Colonic mucosa (tissue), 4 donors: Measurements from ENCODE around the gene CSTF1. TPM values are rescaled to one million over a fixed set of nuclear protein-coding genes. Genes with fewer than 3 reads are reported as not detected.
"Not testable (repeated sequence)": the region's sequence is repeated elsewhere in the genome, so short reads cannot be mapped to it uniquely, and the experiment has no call there.

Source experiments
- DNase-seq: peaks from one replicate; pipeline ENCODE4 v3.0.0-alpha.2; 2020
- H3K27ac ChIP-seq: fragments of 200-600 bp; one replicate; pipeline ENCODE4 v1.8.0; 2021
- H3K27me3 ChIP-seq: fragments of 200-600 bp; one replicate; pipeline ENCODE4 v1.8.0; 2021
- H3K36me3 ChIP-seq: fragments of 200-600 bp; one replicate; pipeline ENCODE4 v1.8.0; 2021
- H3K4me1 ChIP-seq: fragments of 200-600 bp; one replicate; pipeline ENCODE4 v1.8.0; 2021; ENCODE audit warnings: mild to moderate bottlenecking
- H3K4me3 ChIP-seq: fragments of 200-600 bp; one replicate; pipeline ENCODE4 v1.8.0; 2021
- H3K9ac ChIP-seq, 2 donors: one replicate each; pipeline ENCODE4 v1.7.0; 2013; ENCODE audit warnings: control low read depth in 2 of 2, low read depth in 2 of 2, low read length in 2 of 2
- H3K9me3 ChIP-seq: fragments of 200-600 bp; one replicate; pipeline ENCODE4 v1.8.0; 2021
- intact Hi-C: fragments of 100-400 bp; cut with DNase I; formaldehyde crosslinking; loops from one replicate; pipeline ENCODE4 v1.14.1; 2022
- total RNA-seq, 2 donors: library from RNA; stranded (reverse); fragmentation: NEBNext Ultra II Directional in 1 of 2; extraction: Animal tissue kit (Norgen Biotek cat#: 25700) in 1 of 2; gene quantifications; one replicate each; pipeline ENCODE4 v1.2.1, GENCODE V29; 2021
- TF ChIP-seq, protein P1 (sequence below): fragments of 200-600 bp; IDR thresholded peaks from one replicate; pipeline ENCODE4 v1.8.0; 2022; ENCODE audit warnings: antibody characterized with exemption, mild to moderate bottlenecking
- donor health status: healthy.
- donor health status: DM: no; HTN: no; CAD: no.
- donor health status: DM: no; HTN: no; CAD: no.

Gene CSTF1
- total RNA-seq, 2 donors from 2014 or later: 24.2 to 32.0 TPM

DNA sequence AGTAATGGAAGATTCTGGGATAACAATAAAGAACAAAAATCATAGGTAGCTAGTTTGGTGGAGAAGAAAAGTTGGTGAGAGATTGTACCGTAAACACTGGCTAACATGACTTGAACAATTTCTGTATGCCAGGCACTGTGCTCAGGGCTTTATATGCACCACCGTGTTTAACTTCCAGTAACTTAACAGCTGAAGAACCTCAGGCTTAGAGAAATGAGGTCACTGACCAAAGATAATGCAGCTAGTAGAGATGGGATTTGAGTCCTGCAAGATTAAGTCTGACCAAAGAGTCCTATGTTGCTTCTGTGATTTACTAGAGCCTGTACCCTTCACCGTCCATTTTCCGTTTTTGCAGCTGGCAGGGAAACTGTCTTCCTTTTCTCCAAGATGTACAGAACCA, 2.7 kb downstream of the CSTF1 start:
- no peak overlapping the region for H3K9ac ChIP-seq
- H3K36me3 ChIP-seq: peaks cover 19% of the 10 kb centered on the region
- H3K4me3 ChIP-seq: no peak overlapping the region
- intact Hi-C loops: loop anchor here (5.0 kb wide), 1 partner anchor 72 kb away; the partner anchor contains the start of gene RTF2
- no peak for DNase-seq
- no peaks in the 10 kb centered on the region for H3K9me3 ChIP-seq
- H3K27me3 ChIP-seq: no peaks in the 10 kb centered on the region
- H3K4me1 ChIP-seq: peaks cover 6% of the 10 kb centered on the region
- TF ChIP-seq, protein P1, sequence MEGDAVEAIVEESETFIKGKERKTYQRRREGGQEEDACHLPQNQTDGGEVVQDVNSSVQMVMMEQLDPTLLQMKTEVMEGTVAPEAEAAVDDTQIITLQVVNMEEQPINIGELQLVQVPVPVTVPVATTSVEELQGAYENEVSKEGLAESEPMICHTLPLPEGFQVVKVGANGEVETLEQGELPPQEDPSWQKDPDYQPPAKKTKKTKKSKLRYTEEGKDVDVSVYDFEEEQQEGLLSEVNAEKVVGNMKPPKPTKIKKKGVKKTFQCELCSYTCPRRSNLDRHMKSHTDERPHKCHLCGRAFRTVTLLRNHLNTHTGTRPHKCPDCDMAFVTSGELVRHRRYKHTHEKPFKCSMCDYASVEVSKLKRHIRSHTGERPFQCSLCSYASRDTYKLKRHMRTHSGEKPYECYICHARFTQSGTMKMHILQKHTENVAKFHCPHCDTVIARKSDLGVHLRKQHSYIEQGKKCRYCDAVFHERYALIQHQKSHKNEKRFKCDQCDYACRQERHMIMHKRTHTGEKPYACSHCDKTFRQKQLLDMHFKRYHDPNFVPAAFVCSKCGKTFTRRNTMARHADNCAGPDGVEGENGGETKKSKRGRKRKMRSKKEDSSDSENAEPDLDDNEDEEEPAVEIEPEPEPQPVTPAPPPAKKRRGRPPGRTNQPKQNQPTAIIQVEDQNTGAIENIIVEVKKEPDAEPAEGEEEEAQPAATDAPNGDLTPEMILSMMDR: no peak
- H3K27ac ChIP-seq: no peak overlapping the region

DNA sequence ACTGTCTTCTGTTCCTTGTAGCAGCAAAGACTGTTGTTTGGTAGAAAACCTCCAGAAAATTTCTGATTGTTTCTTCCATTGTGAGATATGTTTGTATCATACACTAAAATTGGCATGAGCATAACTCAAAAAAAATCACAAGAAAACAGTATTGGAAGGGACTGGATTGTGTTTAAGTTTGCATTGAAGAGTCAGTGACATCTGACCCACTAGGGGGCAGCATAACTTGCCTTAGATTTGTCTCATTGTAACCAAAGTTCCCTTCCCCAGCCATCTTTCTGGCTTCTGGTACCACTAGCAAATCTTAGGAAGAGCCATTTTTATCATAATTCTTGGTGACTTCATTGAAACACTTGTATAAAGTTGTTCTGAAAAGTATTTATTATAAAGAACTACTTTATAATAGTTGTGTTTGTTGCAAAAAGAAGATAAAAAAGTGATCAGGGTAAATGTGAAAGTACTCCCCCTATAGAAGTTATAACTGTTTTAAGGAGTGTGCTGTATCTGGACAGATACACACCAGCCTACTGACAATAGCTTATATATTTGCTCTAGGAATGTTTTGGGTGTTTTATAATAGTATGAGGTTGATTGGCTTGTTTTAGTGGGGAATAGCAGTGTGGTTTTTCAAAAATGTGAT, 7.7 kb downstream of the CSTF1 start:
- Histone ChIP-seq H3K4me1 (no peaks in the 10 kb centered on the region), H3K9me3 (no peaks in the 10 kb centered on the region), H3K9ac (no peak overlapping the region), H3K27me3 (no peaks in the 10 kb centered on the region), H3K36me3 (peaks cover 24% of the 10 kb centered on the region), H3K27ac (no peak overlapping the region), H3K4me3 (no peak overlapping the region)
- TF ChIP-seq, protein P1: peak; percentile 84
- peak; percentile 62 for DNase-seq
- intact Hi-C loops: no loop called here

DNA sequence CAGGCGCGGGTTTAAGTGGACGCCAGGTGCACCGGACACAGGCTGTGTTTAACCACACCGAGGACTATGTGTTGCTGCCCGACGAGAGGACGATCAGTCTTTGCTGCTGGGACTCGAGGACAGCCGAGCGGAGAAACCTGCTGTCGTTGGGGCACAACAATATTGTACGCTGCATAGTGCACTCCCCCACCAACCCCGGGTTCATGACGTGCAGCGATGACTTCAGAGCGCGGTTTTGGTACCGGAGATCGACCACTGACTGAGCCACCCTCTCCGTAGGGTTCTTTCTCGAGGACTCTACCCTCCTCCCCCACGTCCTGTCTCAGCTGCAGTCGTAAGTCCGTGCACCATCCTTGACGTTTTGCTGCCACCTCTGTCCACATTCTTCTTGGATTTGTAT, 11.0 kb downstream of the CSTF1 start:
- H3K9ac ChIP-seq: no peak overlapping the region
- no peak for DNase-seq
- intact Hi-C loops: no loop called here
- no peak overlapping the region for H3K27ac ChIP-seq
- H3K36me3 ChIP-seq: peaks cover 5% of the 10 kb centered on the region
- H3K4me3 ChIP-seq: no peak overlapping the region
- no peaks in the 10 kb centered on the region for H3K9me3 ChIP-seq
- H3K4me1 ChIP-seq: no peaks in the 10 kb centered on the region
- TF ChIP-seq, protein P1: no peak
- H3K27me3 ChIP-seq: no peaks in the 10 kb centered on the region

DNA sequence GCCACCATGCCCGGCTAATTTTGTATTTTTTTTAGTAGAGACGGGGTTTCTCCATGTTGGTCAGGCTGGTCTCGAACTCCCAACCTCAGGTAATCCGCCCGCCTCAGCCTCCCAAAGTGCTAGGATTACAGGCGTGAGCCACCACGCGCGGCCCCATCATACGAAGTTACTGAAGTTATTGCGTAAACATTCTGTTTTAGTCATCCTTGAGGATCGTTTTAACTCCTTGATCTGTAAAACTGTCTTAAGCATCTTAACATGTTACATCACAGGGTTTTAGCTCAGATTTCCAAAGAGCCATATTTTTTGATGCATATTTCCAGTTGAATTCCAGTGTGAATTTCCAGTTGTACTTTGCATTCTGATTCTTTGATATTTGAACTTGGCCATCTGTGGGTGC, 12.9 kb downstream of the CSTF1 start:
- DNase-seq, H3K9ac ChIP-seq, H3K4me1 ChIP-seq, H3K27ac ChIP-seq, intact Hi-C loops, H3K4me3 ChIP-seq, H3K27me3 ChIP-seq, H3K9me3 ChIP-seq, H3K36me3 ChIP-seq: not testable (repeated sequence)

DNA sequence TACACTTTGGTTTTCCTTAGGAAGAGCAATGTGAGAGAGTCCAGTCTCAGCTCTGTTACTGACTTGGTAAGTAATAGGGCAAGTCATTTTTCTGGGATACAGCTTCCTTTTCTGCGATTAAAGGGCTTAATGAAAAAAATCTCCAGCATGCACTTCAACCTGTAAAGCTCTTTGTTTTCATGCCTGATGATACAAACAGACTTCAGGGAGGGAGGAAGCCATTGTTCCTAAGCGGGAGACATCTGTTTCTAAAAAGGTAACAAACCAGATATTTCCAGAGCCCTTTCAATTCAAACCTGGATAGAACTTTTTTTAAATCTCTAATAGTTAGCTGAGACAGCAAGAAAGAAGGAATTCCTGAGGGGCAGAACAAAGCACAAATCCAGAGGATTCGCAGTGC, 14.5 kb downstream of the CSTF1 start:
- TF ChIP-seq, protein P1: no peak
- Histone ChIP-seq H3K36me3 (peaks cover 5% of the 10 kb centered on the region), H3K27ac (no peak overlapping the region), H3K9me3 (no peaks in the 10 kb centered on the region), H3K4me3 (no peak overlapping the region), H3K9ac (no peak overlapping the region), H3K27me3 (no peaks in the 10 kb centered on the region), H3K4me1 (no peaks in the 10 kb centered on the region)
- intact Hi-C loops: no loop called here
- DNase-seq: no peak

DNA sequence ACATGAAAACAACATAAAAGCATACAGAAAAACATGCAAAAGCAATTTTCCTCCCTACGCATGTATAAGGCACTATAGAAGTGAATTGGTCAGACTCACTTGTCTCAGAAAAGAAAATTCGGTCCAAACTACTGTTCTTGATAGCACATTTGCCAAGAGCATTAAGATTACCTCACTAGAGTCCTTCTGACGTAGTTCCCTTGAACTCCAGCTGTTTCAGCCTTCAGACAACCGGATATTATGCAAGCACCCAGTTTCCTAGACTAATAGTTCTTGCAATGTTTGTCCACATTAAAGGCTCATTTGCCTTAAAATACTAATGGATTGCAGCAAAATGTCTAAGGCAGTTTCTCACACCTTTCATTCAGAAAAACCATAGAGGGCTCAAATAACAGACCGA, 17.1 kb downstream of the CSTF1 start:
- Histone ChIP-seq H3K9me3 (no peaks in the 10 kb centered on the region), H3K9ac (no peak overlapping the region), H3K4me1 (no peaks in the 10 kb centered on the region), H3K36me3 (no peaks in the 10 kb centered on the region), H3K27me3 (no peaks in the 10 kb centered on the region), H3K27ac (no peak overlapping the region), H3K4me3 (no peak overlapping the region)
- DNase-seq: no peak
- TF ChIP-seq, protein P1: no peak
- intact Hi-C loops: no loop called here
